ENCODE results near the gene CDC26. TPM values are rescaled to one million over a fixed set of nuclear protein-coding genes. Genes with fewer than 3 reads are reported as not detected.

CDC26 gene
- total RNA-seq, 1 experiment from 2014 or later = 25.4 TPM

GRCh38 chr9:113220467-113221002, 54.8 kb downstream of the CDC26 start:
- TF ChIP-seq EZH2 (IDR thresholded peaks at IDR 0.05; ENCODE audit: borderline replicate concordance, low read depth, low read length, poor library complexity, severe bottlenecking) (no peak), CTCF (conservative IDR thresholded peaks at IDR 0.05; ENCODE audit: low read depth, low read length) (no peak)
- DNase-seq (ENCODE audit: low spot score) = no peak
- Histone ChIP-seq H3K27me3 (replicated peaks; ENCODE audit: insufficient read depth, low read depth, low read length, poor library complexity) (no peaks in the 10 kb centered on the region), H3K4me1 (ENCODE audit: insufficient read depth, low read length, poor library complexity, severe bottlenecking) (peaks cover 18% of the 10 kb centered on the region), H3K9me3 (ENCODE audit: low read depth, low read length, poor library complexity, severe bottlenecking) (no peaks in the 10 kb centered on the region), H3K4me3 (ENCODE audit: low read depth, low read length, poor library complexity, severe bottlenecking) (peak overlapping the region; percentile 75), H3K27ac (ENCODE audit: low read depth, low read length, poor library complexity, severe bottlenecking) (peak overlapping the region; percentile 75), H3K36me3 (ENCODE audit: insufficient read depth, low read length, poor library complexity, severe bottlenecking) (peaks cover 4% of the 10 kb centered on the region)
- BruUV-seq (replicated peaks) = TSS peak; percentile 60
- CTCF ChIA-PET = no interaction called here
- POLR2A ChIA-PET (ENCODE audit: low non-redundant PET) = no interaction called here
- intact Hi-C loops (cut with micrococcal nuclease; ENCODE audit: unreplicated experiment) = no loop called here

GRCh38 chr9:113219969-113220368, 55.4 kb downstream of the CDC26 start:
- Histone ChIP-seq H3K9me3 (ENCODE audit: low read depth, low read length, poor library complexity, severe bottlenecking) (no peaks in the 10 kb centered on the region), H3K27me3 (replicated peaks; ENCODE audit: insufficient read depth, low read depth, low read length, poor library complexity) (no peaks in the 10 kb centered on the region), H3K27ac (ENCODE audit: low read depth, low read length, poor library complexity, severe bottlenecking) (peak overlapping the region; percentile 75), H3K4me1 (ENCODE audit: insufficient read depth, low read length, poor library complexity, severe bottlenecking) (peaks cover 18% of the 10 kb centered on the region), H3K36me3 (ENCODE audit: insufficient read depth, low read length, poor library complexity, severe bottlenecking) (peaks cover 4% of the 10 kb centered on the region), H3K4me3 (ENCODE audit: low read depth, low read length, poor library complexity, severe bottlenecking) (peak overlapping the region; percentile 75)
- intact Hi-C loops (cut with micrococcal nuclease; ENCODE audit: unreplicated experiment) = no loop called here
- BruUV-seq (replicated peaks) = no TSS peak
- ChIA-PET POLR2A (ENCODE audit: low non-redundant PET) (no interaction called here), CTCF (no interaction called here)
- TF ChIP-seq EZH2 (IDR thresholded peaks at IDR 0.05; ENCODE audit: borderline replicate concordance, low read depth, low read length, poor library complexity, severe bottlenecking) (no peak), CTCF (conservative IDR thresholded peaks at IDR 0.05; ENCODE audit: low read depth, low read length) (no peak)
- DNase-seq (ENCODE audit: low spot score) = no peak

- TF ChIP-seq EZH2 (IDR thresholded peaks at IDR 0.05; ENCODE audit: borderline replicate concordance, low read depth, low read length, poor library complexity, severe bottlenecking) (no peak), CTCF (conservative IDR thresholded peaks at IDR 0.05; ENCODE audit: low read depth, low read length) (no peak)
- intact Hi-C loops (cut with micrococcal nuclease; ENCODE audit: unreplicated experiment) = no loop called here
- CTCF ChIA-PET = no interaction called here
Observed at GRCh38 chr9:113219186-113219936, 56.0 kb downstream of the CDC26 start.

More at GRCh38 chr9:113219186-113219936, 56.0 kb downstream of the CDC26 start:
- no peaks in the 10 kb centered on the region for H3K9me3 ChIP-seq (ENCODE audit: low read depth, low read length, poor library complexity, severe bottlenecking)
- H3K27me3 ChIP-seq (replicated peaks; ENCODE audit: insufficient read depth, low read depth, low read length, poor library complexity) = no peaks in the 10 kb centered on the region
- POLR2A ChIA-PET (ENCODE audit: low non-redundant PET) = no interaction called here
- H3K36me3 ChIP-seq (ENCODE audit: insufficient read depth, low read length, poor library complexity, severe bottlenecking) = peaks cover 4% of the 10 kb centered on the region
- H3K4me3 ChIP-seq (ENCODE audit: low read depth, low read length, poor library complexity, severe bottlenecking) = no peak overlapping the region
- no peak for DNase-seq (ENCODE audit: low spot score)
- H3K27ac ChIP-seq (ENCODE audit: low read depth, low read length, poor library complexity, severe bottlenecking) = no peak overlapping the region
- peaks cover 18% of the 10 kb centered on the region for H3K4me1 ChIP-seq (ENCODE audit: insufficient read depth, low read length, poor library complexity, severe bottlenecking)
- no TSS peak for BruUV-seq (replicated peaks)

Other genes starting within 250 kb of the CDC26 start
- gene ZFP37, start 218.8 kb downstream of the CDC26 start, total RNA-seq (2021) = 5.4 TPM in 2 replicates
- gene SLC31A2, start 124.6 kb downstream of the CDC26 start, total RNA-seq (2021) = 2.8 and 3.4 TPM in 2 replicates
- 22.0 and 23.5 TPM in 2 replicates for gene FKBP15, start 54.3 kb downstream of the CDC26 start, total RNA-seq (2021)
- gene SLC31A1, start 54.0 kb downstream of the CDC26 start, total RNA-seq (2021) = 31.9 and 32.7 TPM in 2 replicates
- gene PRPF4, start 86 bp upstream of the CDC26 start, total RNA-seq (2021) = 54.4 and 59.8 TPM in 2 replicates
- gene RNF183, start 27.8 kb upstream of the CDC26 start, total RNA-seq (2021) = not detected in 2 replicates
- gene WDR31, start 64.7 kb upstream of the CDC26 start, total RNA-seq (2021) = 1.3 and 2.4 TPM in 2 replicates
- gene BSPRY, start 74.0 kb upstream of the CDC26 start, total RNA-seq (2021) = not detected in 2 replicates
- 9.2 and 9.4 TPM in 2 replicates for gene HDHD3, start 101.4 kb upstream of the CDC26 start, total RNA-seq (2021)
- gene ALAD, start 125.7 kb upstream of the CDC26 start, total RNA-seq (2021) = 18.9 and 20.9 TPM in 2 replicates
- 98.1 and 109 TPM in 2 replicates for gene POLE3, start 135.1 kb upstream of the CDC26 start, total RNA-seq (2021)
- gene C9orf43, start 135.2 kb upstream of the CDC26 start, total RNA-seq (2021) = 0.81 and 1.5 TPM in 2 replicates
- gene RGS3, start 188.2 kb upstream of the CDC26 start, total RNA-seq (2021) = 19.2 and 19.8 TPM in 2 replicates

Measured in A673 (cell line).